SK-N-MC (cell line): ENCODE results near the gene CA10.

ENCODE experiments used
- EZH2 ChIP-seq: fragments of 200-600 bp; sonication (generic); IDR thresholded peaks from one replicate; pipeline ENCODE4 v1.6.1; 2017; ENCODE audit warnings: antibody characterized with exemption
- FOXP2 ChIP-seq: optimal IDR thresholded peaks from 2 replicates; pipeline ENCODE3; 2011; ENCODE audit warnings: mild to moderate bottlenecking, moderate library complexity; ENCODE audit not compliant: insufficient read depth; ENCODE audit errors: extremely low read length, control extremely low read depth
- POLR2AphosphoS5 ChIP-seq: IDR thresholded peaks from 2 replicates; pipeline ENCODE4 v1.6.1; 2012; ENCODE audit warnings: mild to moderate bottlenecking, low read depth, low read length, borderline replicate concordance

DNA sequence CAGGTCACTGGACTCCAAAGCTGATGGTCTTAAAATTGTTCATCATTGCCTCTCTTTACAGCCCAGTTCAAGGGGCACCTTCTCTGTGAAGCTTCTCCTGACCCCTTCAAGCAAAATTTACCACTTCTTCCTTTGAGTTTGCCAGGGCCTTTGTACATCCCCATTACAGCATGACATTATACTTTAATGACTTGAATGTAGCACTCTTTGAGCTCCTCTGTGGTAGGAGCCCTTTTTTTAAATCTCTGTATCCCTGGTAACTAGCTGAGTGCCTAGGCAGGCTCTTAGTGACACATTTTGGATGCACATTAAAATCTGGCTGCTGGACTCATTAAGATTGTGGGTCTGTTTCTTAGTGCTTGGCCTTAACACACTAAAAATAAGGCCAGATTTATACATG, 412.1 kb downstream of the CA10 start:
- TF ChIP-seq EZH2 (no peak), POLR2AphosphoS5 (no peak), FOXP2 (no peak)
